HG02852 (cell line): ENCODE measurements around the gene ACOT11.

ENCODE experiments used
- ATAC-seq: cut with Tn5 transposase; IDR thresholded peaks from one replicate; pipeline ENCODE4 v1.9.1; 2021; ENCODE audit warnings: mild to moderate bottlenecking, moderate library complexity; ENCODE audit not compliant: unreplicated experiment

ACOT11 gene

DNA sequence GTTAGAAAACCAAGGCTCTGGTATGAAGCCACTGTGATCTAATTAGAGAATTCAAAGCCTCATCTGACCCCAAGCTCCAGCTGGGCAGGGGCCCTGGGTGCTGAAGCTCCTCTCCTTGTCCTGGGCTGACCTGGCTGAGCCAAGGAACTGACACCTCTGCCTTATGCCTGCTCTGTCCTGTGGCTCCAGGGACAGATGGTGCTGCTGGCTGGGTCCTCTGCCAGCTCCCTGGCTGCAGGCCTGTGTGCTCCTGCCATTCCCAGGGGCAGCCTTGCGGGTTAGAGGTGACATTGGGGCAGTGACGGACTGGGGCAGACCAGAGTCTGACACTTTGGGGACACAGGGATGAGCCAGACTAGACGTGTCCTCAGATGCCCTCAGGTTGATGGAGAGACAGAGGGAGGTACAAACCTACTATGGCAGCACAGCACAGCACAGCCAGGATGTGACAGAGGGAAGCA, 11.8 kb downstream of the ACOT11 start:
- ATAC-seq, result no peak

DNA sequence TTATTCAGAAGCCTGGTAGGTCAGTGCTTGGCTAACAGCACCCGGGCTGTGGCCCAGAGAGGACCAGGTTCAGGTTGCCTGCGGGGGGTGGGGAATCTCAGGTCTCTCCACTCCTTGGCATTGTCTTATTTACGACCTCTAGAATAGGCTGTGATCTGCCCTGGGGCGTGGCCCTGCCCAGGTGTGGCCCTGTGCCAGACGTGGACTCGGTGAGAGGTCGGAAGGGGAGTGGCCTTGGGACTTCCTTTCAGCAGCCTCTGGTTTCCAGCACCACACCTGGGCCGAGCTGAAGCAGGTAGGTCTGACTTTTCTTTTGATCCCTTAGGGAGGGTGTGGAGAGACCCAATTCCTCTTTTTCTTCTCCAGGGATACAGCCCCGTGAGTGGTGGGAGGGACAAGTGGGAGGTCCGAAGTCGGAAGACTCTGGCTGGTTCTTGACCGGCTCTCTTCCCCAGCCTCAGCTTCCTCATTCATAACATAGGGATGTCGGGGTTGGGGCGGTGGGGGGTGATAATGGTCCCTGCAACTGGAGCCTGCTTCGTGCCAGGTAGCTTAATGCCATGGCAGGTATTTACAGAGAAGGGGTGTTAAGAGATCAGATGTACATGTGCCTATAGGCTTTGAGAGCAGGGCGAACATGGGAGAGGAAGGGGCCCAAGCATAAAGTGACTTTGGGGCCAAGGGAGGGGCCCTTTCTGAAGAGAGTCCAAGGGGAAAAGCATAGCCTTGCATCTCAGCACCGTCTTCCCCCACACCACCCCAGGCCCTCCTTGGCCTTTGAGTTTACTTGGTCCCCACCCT, 16.5 kb downstream of the ACOT11 start:
- no peak for ATAC-seq

DNA sequence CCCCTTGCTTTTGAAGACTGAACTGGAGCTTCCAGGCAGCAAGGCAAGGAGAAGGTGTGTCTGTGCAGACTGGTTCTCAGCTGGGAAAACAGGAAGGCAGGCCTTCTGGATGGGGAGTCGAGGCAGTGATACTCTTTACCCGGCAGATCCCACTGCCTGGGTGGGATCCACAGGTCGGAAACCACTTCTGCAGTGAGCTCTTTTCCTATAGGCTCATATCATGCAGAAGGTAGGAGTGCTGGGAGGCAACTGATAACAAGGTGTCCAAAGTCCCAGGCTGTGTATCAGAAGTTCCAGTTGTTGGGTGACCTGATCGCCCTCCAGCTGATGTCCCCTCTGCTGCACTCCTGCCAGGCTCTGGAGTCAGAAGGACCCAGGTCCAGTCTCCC, 17.1 kb downstream of the ACOT11 start:
- no peak for ATAC-seq

DNA sequence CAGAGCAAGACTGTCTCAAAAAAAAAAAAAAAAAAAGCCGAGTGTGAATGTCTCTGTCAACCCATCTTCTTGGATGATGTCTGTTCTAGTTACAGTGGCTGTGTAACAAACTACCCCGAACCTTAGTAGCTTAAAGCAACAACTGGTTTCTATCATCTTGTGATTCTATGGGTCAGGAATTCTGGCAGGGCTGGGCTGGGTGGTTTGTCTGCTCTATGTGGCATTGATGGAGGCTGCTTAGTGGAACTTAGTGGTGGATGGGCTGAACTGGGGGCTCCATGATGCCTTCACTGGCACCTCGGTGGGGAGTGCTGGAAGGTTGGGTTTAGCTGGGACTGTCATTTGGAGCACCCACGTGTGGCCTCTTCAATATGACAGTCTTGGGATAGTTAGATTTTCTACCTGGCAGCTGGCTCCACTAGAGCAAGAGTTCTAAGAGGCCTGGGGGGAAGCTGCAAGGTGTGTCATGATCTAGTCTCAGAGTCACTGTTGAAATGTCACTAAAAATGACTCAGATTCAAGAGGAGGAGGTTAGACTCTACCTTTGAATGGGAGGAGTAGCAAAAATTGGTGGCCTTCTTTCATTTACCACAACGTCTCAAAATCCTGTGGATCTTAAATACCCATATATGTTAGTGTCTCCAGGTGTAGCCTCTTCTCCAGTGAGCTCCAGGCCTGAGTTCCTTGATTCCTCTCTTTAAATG, 18.6 kb downstream of the ACOT11 start:
- ATAC-seq, result no peak

DNA sequence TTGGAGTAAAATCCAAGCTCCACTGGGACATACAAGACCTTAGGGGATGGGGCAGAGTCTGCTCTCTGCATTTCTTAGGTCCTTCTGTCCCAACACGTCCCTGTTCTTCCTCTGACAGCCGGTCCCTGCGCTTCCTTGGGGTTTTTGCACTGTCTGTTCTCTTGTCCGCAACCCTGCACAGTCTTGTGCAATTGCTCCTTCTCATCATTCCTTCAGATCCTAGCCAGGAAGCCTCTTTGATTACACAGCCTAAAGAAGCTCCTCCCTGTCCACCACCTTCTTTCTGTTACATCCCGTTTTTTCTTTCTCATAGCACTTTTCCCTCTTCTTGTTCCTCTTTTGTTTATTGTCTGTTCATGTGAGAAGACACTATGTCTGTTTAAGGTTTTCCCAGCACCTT, 19.9 kb downstream of the ACOT11 start:
- ATAC-seq, result no peak

DNA sequence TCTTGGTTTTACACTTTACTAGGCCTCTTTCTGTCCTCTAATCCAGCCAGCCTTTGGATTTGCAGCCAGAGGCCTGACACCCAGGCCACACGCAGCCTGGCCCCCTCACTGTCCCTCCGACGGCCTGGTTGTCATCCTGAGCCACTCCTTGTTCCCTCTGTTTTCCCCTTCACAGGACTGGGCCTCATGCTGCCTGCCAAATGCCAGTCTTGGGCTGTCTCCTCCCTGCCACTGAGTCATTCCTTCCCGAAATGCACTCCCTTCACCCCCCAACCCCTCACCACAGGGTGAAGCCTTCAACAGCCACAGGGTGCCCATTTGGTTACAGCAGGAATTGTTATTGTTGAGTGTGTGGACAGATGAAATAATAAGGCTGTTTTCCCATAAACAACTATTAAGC, 21.3 kb downstream of the ACOT11 start:
- ATAC-seq, result no peak

DNA sequence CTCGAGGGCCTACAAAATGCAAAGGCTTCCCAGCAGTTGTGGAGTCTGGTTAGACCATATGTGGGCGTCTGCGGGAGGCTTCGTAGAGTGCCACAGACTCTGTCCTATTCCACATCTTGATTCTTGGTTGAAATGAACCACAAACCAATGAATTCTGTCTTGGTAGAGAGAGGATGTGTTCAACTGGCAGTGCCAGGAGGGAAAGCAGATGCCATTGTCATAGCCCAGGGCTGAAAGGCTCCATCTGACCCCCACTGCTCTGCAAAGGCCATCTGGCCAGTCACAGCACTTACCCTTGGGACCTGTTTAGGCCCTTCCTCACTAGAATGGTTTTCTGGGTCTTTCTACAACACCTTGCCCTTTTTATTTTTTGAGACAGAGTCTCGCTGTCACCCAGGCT, 22.1 kb downstream of the ACOT11 start:
- ATAC-seq, result no peak

DNA sequence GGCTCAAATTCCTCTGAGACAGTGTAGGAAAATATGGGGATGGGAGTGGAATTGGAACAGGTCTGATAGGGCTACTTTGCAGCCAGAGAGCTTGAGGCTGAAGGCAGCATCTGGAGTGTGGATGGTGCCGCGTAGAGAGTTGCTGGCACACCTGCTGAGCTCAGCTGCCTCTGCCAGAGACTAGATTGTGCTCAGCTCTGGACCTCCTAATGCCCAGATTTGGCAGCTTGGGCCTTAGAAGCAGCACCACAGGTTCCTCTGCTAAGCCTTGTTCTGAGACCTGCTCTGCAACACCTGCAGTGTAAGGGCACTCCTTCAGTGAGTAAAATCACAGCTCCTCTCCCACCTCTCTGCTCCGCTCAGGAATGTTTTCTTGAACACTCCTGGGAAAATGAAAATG, 23.3 kb downstream of the ACOT11 start:
- no peak for ATAC-seq

DNA sequence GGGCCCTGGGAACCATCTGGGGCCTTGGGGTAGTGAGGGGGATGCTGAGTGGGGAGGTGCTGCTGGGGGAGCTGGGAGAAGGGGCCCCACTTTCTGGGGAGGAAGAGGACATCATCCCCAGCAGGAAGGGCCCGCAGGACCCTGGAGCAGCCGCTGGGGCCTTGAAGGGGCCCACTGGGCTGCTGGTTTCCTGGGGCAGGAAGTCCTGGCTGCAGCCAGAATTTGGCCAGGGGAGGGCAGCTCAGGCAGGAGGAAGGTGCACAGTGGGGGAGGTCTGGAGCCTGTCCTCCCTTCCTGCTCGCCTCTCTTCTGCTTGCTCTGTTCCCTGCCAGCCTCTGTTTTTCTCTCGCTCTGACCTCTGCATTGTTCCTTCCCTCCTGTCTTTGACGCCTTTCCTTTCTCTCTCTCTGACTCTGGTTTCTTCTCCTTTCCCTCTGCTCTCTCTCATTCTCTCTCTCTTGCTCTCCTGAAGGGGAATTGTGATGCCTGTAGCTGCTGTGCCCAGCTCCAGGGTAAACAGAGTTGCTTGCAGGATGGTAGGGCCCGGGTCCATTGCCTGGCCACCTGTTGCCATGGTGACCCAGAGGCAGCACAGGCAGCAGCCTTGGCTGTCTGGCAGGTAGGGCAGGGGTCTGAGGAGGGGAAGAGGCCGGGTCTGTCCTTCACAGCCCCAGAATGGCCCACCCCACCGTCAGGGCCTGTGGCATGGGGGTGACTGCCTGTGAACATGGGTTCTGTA, 23.9 kb downstream of the ACOT11 start:
- no peak for ATAC-seq

DNA sequence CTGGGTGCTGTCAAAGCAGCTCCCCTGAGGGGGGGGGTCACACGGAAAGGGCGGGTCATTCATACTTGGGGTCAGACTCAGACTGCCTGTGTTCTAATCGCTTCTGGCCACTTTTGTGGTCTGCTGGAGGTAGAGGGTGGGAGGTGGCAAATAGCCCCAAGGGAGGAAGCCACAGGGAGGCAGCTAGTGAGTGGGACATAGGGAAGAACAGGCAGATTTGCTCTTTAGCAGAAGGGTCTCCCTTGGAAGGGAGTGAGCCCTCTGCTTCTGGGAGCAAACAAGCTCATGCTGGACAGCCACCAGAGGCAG, 24.5 kb downstream of the ACOT11 start:
- ATAC-seq, result no peak

DNA sequence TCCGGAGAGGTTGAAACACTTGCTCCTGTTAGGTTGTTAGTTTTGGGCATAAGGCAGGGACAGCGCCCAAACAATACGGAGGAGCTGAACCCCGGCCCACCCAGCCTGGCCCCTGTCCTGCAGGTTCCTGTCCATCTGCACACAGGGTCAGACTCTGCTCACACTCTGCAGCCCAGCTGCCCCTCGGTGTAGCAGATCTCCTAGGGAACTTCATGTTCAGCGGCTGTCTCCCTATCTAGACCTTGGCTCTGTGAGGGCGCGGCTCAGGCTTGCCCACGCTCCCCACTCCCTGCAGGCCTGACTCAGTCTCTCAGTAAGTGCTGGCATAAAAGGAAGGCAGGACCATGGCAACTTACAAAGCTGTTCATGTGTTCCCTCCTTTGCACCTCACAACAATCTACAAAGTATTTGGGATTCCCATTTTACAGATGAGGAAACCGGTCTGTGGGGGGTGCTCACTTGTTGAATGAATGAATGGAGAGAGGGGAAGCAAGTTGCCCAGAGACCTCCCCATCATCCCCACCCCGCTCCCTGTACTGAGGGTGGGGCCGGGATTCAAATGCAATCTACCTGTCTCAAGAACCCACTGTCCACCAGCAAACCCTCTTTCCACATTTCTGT, 26.2 kb downstream of the ACOT11 start:
- no peak for ATAC-seq

DNA sequence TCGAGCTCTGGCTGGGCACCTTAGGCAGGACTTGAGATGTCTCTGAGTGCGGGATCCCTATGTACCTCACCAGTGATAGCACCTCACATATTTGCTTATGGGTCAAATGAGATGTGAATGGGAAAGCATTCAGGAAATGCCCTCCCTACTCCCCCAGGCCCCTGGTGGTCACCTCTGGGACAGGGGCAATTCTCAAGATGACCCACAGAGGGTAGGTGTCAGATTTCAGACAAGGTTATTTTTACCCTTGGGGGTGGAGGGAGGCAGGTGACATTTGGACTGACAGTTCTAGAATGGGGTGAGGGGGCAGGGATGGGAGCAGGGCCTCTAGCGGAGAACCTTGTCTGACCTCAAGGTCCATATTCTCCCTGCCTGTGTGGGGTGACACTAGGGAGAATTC, 27.1 kb downstream of the ACOT11 start:
- no peak for ATAC-seq

DNA sequence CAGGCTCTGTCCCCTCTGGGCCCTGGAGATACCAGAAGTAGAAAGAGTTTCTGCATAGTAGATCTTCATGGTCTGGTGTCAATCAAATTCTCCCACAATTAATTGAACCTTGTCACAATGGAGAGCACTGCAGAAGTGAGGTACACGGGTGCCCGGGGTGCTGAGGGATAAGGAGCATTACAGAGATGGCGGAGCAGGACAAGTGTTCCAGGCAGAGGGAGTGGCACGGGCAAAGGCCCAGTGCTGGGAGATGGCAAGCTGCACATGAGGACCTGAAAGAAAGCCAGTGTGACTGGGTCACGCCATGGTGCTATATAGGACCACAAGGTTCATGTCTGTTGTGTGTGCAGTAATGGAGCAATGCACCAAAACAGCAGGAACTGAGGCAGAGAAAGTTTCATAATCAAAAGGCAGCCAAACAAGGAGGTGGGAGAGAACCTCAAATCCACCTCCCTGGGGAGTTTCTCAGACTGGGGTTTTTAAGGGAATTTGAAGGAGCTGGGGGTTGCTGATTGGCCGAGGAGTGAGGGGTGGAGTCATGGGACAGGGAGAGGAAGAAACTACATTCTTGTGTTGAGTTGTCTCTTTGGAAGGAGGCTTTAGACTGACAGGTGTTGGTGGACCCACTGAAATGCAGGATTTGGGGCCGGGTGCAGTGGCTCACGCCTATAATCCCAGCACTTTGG, 27.7 kb downstream of the ACOT11 start:
- ATAC-seq, result no peak

DNA sequence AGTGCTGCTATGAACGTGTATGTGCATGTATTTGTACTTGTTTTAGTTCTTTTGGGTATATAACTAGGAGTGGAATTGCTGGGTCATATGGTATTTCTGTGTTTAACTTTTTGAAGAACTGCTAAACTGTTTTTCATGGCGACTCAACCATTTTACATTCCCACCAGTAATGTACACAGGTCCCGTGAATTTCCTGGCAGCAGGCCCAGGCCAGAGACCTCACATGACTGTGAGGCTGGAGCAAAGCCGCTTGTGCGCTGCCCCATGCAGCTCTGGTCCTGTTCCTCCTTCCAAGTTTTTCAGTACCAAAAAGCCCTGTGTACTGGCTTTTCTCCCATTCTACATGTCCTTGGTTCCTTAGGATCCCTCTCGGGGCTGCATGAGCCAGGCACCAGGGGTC, 29.6 kb downstream of the ACOT11 start:
- ATAC-seq, result no peak

DNA sequence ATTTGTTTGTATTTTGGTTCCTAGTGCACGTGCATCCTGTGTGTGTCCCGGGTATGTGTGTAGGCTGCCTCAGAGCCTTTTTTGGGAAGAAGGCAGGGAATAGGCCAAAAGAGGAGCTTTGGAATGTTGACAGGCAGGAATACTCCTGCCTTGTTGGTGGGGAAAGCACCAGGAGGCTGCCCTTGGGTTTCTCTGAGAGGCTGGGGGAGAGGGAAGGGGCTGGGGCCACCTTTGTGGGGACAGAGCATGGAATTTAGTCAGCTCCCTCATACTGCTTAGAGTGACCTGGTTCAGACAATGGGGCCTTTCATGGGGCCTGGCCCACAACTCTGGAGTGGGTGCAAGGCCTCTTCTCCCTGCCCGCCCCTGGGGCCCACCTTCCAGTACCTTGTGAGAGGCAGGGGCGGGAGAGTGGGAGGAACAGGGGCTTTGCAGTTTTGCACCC, 31.3 kb downstream of the ACOT11 start:
- ATAC-seq, result no peak

DNA sequence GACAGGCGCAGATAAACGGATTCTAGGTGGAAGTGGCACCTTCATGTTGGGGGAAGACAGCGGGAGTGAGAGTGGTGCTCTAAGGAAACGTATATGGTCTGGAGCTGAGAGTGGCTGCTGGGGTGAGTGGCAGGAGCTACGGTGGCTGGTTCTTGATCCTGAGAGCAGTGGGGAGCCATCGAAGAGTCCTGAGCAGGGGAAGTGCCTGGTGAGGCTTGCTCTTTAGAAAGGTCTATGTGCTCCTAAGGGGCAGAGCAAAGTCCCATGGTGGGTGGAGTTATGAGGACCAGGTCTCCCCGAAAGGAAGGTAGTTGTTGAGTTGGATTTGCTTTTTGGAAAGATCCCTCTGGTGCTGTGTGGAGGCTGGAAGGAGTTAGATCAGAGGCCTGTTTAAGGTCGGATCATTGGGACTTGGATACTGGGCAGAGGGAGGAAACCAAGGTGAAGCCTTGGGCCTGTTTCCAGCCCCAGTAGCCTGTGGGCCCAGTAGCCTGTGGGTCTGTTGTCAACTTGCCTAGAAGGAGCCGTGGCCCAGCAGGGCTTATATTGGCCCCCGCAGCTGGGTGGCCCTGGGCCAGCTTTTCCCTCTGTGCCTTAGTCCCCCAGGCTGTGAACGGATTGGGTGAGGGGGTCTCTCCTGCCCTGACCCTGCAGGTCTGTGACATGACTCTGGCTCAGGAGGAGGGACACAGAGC, 33.0 kb downstream of the ACOT11 start:
- ATAC-seq, result no peak

DNA sequence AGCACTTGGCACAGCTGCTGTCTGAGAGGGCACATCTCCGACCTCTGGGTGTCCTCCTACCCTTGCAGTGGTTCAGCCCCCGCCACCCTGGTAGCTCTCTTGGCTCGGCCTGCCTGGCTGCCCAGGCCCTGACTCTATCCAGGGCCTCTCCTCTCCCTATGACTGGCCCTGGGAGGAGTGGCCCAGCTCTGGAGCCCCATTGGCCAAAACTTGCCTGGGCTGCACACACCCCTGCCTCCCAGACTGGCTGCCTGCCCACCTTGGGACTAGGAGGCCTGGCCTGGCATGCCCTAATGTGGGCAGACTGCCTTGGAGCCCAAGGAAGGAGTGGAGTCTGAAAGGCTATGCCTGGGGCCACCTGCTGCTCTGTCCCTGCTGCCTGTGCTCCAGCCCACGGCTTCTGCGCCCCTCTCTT, 33.6 kb downstream of the ACOT11 start:
- no peak for ATAC-seq

DNA sequence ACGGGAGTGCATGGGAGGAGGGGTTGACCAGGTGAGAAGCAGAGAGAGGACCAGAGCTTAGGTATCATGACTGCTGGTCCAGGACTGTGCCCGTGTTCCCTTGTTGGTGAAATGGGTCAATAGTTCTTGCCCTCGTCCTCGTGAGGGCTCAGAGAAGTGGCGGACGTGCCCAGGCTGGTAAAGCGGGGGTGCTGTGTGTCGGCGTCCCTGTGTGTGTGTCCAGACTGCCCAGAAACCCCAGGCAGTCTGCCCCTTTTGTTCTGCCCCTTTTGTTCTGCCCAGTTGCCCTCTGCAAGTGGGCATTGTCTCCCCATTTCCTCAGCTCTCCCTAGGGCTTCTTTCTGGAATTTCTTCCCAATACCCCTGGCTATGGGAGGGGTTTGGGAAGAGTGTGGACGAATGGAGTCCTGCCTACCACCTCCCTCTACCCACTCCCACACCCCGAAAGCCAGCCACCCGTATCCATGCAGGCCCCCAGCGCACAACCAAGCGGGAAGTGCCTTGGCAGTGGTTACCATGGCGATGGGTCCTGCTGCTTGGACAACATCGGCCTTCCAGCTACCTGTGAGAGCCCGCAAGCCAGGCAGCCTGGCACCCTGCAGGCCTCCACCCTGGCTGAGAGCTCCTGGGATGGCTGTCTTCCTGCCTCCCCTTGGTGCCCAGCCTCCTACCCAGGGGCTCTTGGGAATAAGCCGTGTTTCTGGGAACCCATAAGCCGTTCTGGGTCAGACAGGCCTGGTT, 34.7 kb downstream of the ACOT11 start:
- ATAC-seq, result no peak

DNA sequence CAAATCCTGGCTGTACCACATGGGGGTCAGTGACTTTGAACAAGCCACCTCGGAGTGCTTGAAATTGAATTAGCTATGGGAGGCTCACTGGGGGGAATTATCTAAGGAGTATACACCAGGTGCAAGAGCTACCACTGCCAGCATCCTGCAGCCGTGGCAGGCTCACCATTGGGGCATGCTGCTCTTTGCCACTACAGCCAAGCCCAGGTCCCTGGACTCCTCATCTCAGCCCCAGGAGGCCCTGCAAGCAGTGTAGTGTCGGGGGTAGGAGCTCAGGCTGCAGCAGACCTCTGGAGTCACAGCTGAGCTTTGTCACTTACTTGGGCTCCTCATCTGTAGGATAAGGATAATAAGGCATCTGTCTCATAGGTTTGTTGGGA, 35.3 kb downstream of the ACOT11 start:
- no peak for ATAC-seq

DNA sequence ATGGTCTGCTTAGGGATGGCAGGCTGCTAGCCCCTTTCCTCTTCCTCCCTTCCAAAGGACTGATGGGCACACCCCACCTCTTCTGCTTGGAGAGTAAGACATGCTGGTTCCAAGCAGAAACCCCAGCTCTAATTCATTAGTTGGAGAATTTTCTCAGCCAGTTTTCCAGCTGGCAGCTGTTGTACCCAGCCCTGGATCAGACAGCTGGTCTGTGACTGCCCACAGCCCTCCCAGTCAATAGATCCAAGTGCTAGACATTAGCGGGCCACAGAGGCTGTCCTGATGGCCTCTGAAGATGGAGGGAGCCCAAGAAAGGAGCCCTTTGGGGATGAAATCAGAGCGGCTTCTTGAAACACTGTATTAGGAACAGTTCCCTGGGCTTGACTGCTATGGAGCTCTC, 35.8 kb downstream of the ACOT11 start:
- ATAC-seq, result no peak
